ENCODE measurements around the gene MT1M. TPM values are rescaled to one million over a fixed set of nuclear protein-coding genes. Genes with fewer than 3 reads are reported as not detected.

The MT1M gene
- total RNA-seq, 1 donor, result 10.3 TPM

GRCh38 chr16:56633535-56633934 lies 1.1 kb downstream of the MT1M start:
- DNase-seq (ENCODE audit: low read depth), result no peak
- no peak for TF ChIP-seq CTCF (IDR thresholded peaks at IDR 0.05; ENCODE audit: insufficient read depth, low read length)
- H3K4me3 ChIP-seq (ENCODE audit: low read depth, low read length), result no peak overlapping the region

- no peak for DNase-seq (ENCODE audit: low read depth)
- H3K4me3 ChIP-seq (ENCODE audit: low read depth, low read length), result no peak overlapping the region
- TF ChIP-seq CTCF (IDR thresholded peaks at IDR 0.05; ENCODE audit: insufficient read depth, low read length), result no peak
Measured at GRCh38 chr16:56634715-56635440, 2.4 kb downstream of the MT1M start.

- no peak overlapping the region for H3K4me3 ChIP-seq (ENCODE audit: low read depth, low read length)
- TF ChIP-seq CTCF (IDR thresholded peaks at IDR 0.05; ENCODE audit: insufficient read depth, low read length), result no peak
- no peak for DNase-seq (ENCODE audit: low read depth)
Measured at GRCh38 chr16:56635441-56635967, 3.0 kb downstream of the MT1M start.

- no peak for DNase-seq (ENCODE audit: low read depth)
- H3K4me3 ChIP-seq (ENCODE audit: low read depth, low read length), result no peak overlapping the region
- no peak for TF ChIP-seq CTCF (IDR thresholded peaks at IDR 0.05; ENCODE audit: insufficient read depth, low read length)
Measured at GRCh38 chr16:56636616-56637413, 4.4 kb downstream of the MT1M start.

- TF ChIP-seq CTCF (IDR thresholded peaks at IDR 0.05; ENCODE audit: insufficient read depth, low read length), result no peak
- DNase-seq (ENCODE audit: low read depth), result peak; percentile 44
- H3K4me3 ChIP-seq (ENCODE audit: low read depth, low read length), result peak within 1 kb of the TSS; percentile 60
Measured at GRCh38 chr16:56637814-56638750, 5.6 kb downstream of the MT1M start, which contains the start of gene MT1A. Gene MT1A (plus strand): TSS chr16:56638666. CDS start chr16:56638739, 73 bp downstream.

- no peak for DNase-seq (ENCODE audit: low read depth)
- TF ChIP-seq CTCF (IDR thresholded peaks at IDR 0.05; ENCODE audit: insufficient read depth, low read length), result no peak
Measured at GRCh38 chr16:56639045-56639444, 6.6 kb downstream of the MT1M start.

More at GRCh38 chr16:56639045-56639444, 6.6 kb downstream of the MT1M start:
- H3K4me3 ChIP-seq (ENCODE audit: low read depth, low read length), result no peak overlapping the region

All from fibroblast of the aortic adventitia (primary cell).